Common myeloid progenitor, CD34-positive (primary cell): ENCODE results near the gene PAMR1. TPM values are rescaled to one million over a fixed set of nuclear protein-coding genes. Genes with fewer than 3 reads are reported as not detected.

Experiments
- CTCF ChIA-PET: fragments of 350-600 bp; sonication (Branson Sonifier 250); formaldehyde crosslinking; loops from one replicate; lab custom pipeline; 2021; ENCODE audit warnings: antibody characterized with exemption; lab: Charles Lee
- POLR2A ChIA-PET: fragments of 350-600 bp; sonication (Branson Sonifier 250); formaldehyde crosslinking; loops from one replicate; lab custom pipeline; 2021; ENCODE audit warnings: antibody characterized with exemption; lab: Charles Lee
- DNase-seq, 3 donors: peaks; one replicate each; pipeline versions ENCODE4 v3.0.0 to v3.0.0-alpha.2; 2013
- H3K27ac ChIP-seq, 2 experiments: 1 replicate in 1 of 2; 2 replicates in 1 of 2; pipeline ENCODE4 v1.7.0; 2013; ENCODE audit warnings: inconsistent platforms in 2 of 2, low read length in 2 of 2, mild to moderate bottlenecking in 2 of 2, low read depth in 1 of 2, moderate library complexity in 1 of 2; ENCODE audit not compliant: severe bottlenecking in 2 of 2, insufficient read depth in 1 of 2, poor library complexity in 1 of 2
- H3K27me3 ChIP-seq, 5 experiments: replicated peaks in 2 of 5; 1 replicate in 3 of 5; 2 replicates in 2 of 5; pipeline versions ENCODE4 v1.6.1 to v1.7.0; 2013; ENCODE audit warnings: low read length in 4 of 5, mild to moderate bottlenecking in 2 of 5, moderate library complexity in 2 of 5, inconsistent platforms in 1 of 5; ENCODE audit not compliant: insufficient read depth in 5 of 5, control insufficient read depth in 4 of 5
- H3K36me3 ChIP-seq, 4 experiments: 1 replicate in 2 of 4; 2 replicates in 2 of 4; pipeline versions ENCODE4 v1.6.1 to v1.7.0; 2013; ENCODE audit warnings: low read length in 3 of 4, control low read depth in 1 of 4, mild to moderate bottlenecking in 1 of 4; ENCODE audit not compliant: control insufficient read depth in 4 of 4, insufficient read depth in 4 of 4
- H3K4me1 ChIP-seq, 4 experiments: 1 replicate in 3 of 4; 2 replicates in 1 of 4; pipeline versions ENCODE4 v1.6.1 to v1.7.1; 2013; ENCODE audit warnings: low read length in 3 of 4, mild to moderate bottlenecking in 3 of 4, control low read depth in 1 of 4, inconsistent platforms in 1 of 4, moderate library complexity in 1 of 4; ENCODE audit not compliant: control insufficient read depth in 4 of 4, insufficient read depth in 4 of 4; ENCODE audit errors: control extremely low read depth in 1 of 4
- H3K4me3 ChIP-seq, 7 experiments: 1 replicate in 4 of 7; 2 replicates in 3 of 7; pipeline versions ENCODE4 v1.5.1 to v1.7.0; 2013; ENCODE audit warnings: mild to moderate bottlenecking in 7 of 7, low read length in 6 of 7, moderate library complexity in 6 of 7, inconsistent platforms in 2 of 7, low read depth in 2 of 7, control low read depth in 1 of 7; ENCODE audit not compliant: insufficient read depth in 4 of 7, control insufficient read depth in 1 of 7; ENCODE audit errors: extremely low read depth in 1 of 7
- H3K9me3 ChIP-seq, 5 experiments: 1 replicate in 4 of 5; 2 replicates in 1 of 5; pipeline versions ENCODE4 v1.6.1 to v1.7.1; 2013; ENCODE audit warnings: low read length in 4 of 5, mild to moderate bottlenecking in 2 of 5, inconsistent platforms in 1 of 5, low read depth in 1 of 5, moderate library complexity in 1 of 5; ENCODE audit not compliant: control insufficient read depth in 4 of 5, insufficient read depth in 2 of 5; ENCODE audit errors: control extremely low read depth in 1 of 5
- WGBS: methylation state at CpG from one replicate; pipeline ENCODE4 v1.1.5; 2013; ENCODE audit not compliant: insufficient coverage; 5-methylcytosine and 5-hydroxymethylcytosine counted together
- polyA plus RNA-seq: library from polyadenylated mRNA; unstranded; fragments of 120-200 nt; gene quantifications from one replicate; pipeline ENCODE4 v1.2.1, GENCODE V29; 2013

The PAMR1 gene
- not detected for polyA plus RNA-seq

- POLR2A ChIA-PET: no interaction called here
- CTCF ChIA-PET: interaction anchor here (0.7 kb wide), 1 partner anchor 25 kb away, joined by 3 read pairs; no protein-coding TSS in a partner anchor
- peak; percentile 10 to 52 (median 51) for DNase-seq
- Histone ChIP-seq H3K27ac (no peak within 1 kb of the TSS), H3K4me3 (peak within 1 kb of the TSS in 2 of 7 experiments; percentile 8 to 25), H3K36me3 (no peaks in the 10 kb centered on the region), H3K9me3 (peaks cover 0 to 6% (median 0%) of the 10 kb centered on the region in 5 experiments), H3K4me1 (peaks cover 0 to 11% (median 2%) of the 10 kb centered on the region in 4 experiments), H3K27me3 (peaks cover 17 to 72% (median 41%) of the 10 kb centered on the region in 5 experiments)
- WGBS: 2% methylated on average over 23 of the region's 34 CpGs
Observed at GRCh38 chr11:35525501-35526175, at the start of gene PAMR1. Gene PAMR1 (minus strand): TSS chr11:35525616. CDS start chr11:35525585, 31 bp downstream.

GRCh38 chr11:35571696-35572095 is 46.3 kb upstream of the PAMR1 start:
- no peak overlapping the region for H3K4me3 ChIP-seq
- no CpG with 5 or more reads among the region's 3 CpGs for WGBS
- H3K36me3 ChIP-seq: no peaks in the 10 kb centered on the region
- ChIA-PET POLR2A (no interaction called here), CTCF (no interaction called here)
- H3K9me3 ChIP-seq: peaks cover 0 to 7% (median 3%) of the 10 kb centered on the region in 5 experiments
- H3K27me3 ChIP-seq: peaks cover 0 to 4% (median 2%) of the 10 kb centered on the region in 5 experiments
- no peak for DNase-seq
- no peaks in the 10 kb centered on the region for H3K4me1 ChIP-seq
- H3K27ac ChIP-seq: no peak overlapping the region

DNA sequence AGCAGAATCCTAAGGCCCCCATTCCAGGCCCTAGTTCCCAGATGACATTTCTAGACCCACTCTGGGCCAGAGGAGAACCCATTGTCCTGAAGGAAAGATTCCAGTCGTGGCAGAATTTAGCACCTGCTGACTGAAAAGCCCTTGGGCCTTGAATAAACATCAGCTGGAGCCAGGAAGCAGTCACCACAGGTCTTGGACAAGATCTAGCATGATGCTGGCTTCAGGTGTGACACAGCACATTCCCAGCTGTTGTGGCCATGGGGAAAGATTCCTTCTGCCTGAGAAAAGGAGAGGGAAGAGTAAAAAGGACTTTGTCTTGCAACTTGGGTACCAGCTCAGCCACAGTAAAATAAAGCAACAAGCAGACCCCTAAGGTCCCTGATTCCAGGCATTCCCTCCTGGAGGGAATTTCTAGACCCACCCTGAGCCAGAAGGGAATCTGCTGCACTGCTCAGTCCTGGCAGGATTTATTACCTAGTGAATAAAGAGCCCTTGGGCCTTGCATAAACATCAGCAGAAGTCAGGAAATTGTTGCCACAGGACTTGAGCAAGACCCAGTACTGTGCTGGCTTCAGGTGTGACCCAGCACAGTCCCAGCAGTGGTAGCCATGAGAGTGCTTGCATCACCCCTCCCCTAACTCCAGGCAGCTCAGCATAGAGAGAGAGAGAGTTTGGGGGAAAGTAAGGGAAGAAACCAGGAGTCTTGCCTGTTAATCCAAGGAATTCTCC is 42.5 kb upstream of the PAMR1 start:
- POLR2A ChIA-PET: no interaction called here
- no peak for DNase-seq
- Histone ChIP-seq H3K27me3 (peaks cover 0 to 4% (median 2%) of the 10 kb centered on the region in 5 experiments), H3K9me3 (peaks cover 0 to 7% (median 0%) of the 10 kb centered on the region in 5 experiments), H3K4me1 (no peaks in the 10 kb centered on the region), H3K4me3 (no peak overlapping the region), H3K36me3 (no peaks in the 10 kb centered on the region), H3K27ac (no peak overlapping the region)
- CTCF ChIA-PET: no interaction called here
- WGBS: 64% methylated on average over 1 of the region's 1 CpG

DNA sequence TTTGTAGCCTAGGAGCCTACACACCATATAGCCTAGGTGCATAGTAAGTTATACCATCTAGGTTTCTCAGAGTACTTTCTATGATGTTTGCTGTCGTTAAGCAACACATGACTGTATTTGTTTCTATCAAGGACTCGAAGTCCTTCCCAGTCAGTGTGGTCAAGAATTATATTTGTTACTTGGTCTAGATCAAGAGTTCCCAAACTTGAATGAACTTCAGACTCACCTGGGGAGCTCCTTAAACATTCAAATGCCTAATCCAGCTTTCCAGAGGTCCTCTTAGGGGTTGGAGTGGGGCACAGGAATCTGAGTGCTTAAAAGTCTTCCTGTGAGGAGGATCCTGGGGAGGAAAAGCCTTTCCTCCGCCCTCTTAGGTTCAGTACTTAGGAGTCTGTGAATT is 41.5 kb upstream of the PAMR1 start:
- 100% methylated on average over 2 of the region's 3 CpGs for WGBS
- DNase-seq: no peak
- CTCF ChIA-PET: no interaction called here
- Histone ChIP-seq H3K9me3 (peaks cover 0 to 7% (median 0%) of the 10 kb centered on the region in 5 experiments), H3K27ac (no peak overlapping the region), H3K36me3 (no peaks in the 10 kb centered on the region), H3K4me1 (no peaks in the 10 kb centered on the region), H3K4me3 (no peak overlapping the region), H3K27me3 (peaks cover 0 to 4% (median 0%) of the 10 kb centered on the region in 5 experiments)
- POLR2A ChIA-PET: no interaction called here

- no peak overlapping the region for H3K27ac ChIP-seq
- ChIA-PET CTCF (no interaction called here), POLR2A (no interaction called here)
- peaks cover 0 to 7% (median 0%) of the 10 kb centered on the region in 5 experiments for H3K9me3 ChIP-seq
- H3K4me3 ChIP-seq: no peak overlapping the region
- DNase-seq: no peak
- 57% methylated on average over 1 of the region's 4 CpGs for WGBS
- H3K36me3 ChIP-seq: no peaks in the 10 kb centered on the region
- H3K4me1 ChIP-seq: no peaks in the 10 kb centered on the region
- H3K27me3 ChIP-seq: peaks cover 0 to 4% (median 0%) of the 10 kb centered on the region in 5 experiments
Observed at GRCh38 chr11:35566181-35566580, 40.8 kb upstream of the PAMR1 start.

- H3K27me3 ChIP-seq: peaks cover 0 to 5% (median 0%) of the 10 kb centered on the region in 5 experiments
- ChIA-PET POLR2A (interaction anchor here (0.6 kb wide), 1 partner anchor 205 kb away, joined by 3 read pairs; no protein-coding TSS in a partner anchor), CTCF (interaction anchor here (1.0 kb wide), 1 partner anchor 41 kb away, joined by 3 read pairs; no protein-coding TSS in a partner anchor)
- DNase-seq: no peak
- H3K4me3 ChIP-seq: no peak overlapping the region
- H3K9me3 ChIP-seq: peaks cover 0 to 5% (median 0%) of the 10 kb centered on the region in 5 experiments
- no peaks in the 10 kb centered on the region for H3K36me3 ChIP-seq
- no peak overlapping the region for H3K27ac ChIP-seq
- WGBS: 90% methylated on average over 3 of the region's 4 CpGs
- no peaks in the 10 kb centered on the region for H3K4me1 ChIP-seq
Observed at GRCh38 chr11:35564245-35564595, 38.8 kb upstream of the PAMR1 start.
